AG04449 (cell line): ENCODE data around the gene RALGDS.
A peak's percentile ranks its signal among the peaks of the same experiment; 100 is the strongest.

ENCODE experiments used
- CTCF ChIA-PET: fragments of 350-600 bp; formaldehyde crosslinking; extraction: SDS; loops from one replicate; lab custom pipeline; 2021; ENCODE audit warnings: antibody characterized with exemption; lab: Yijun Ruan, JAX
- POLR2A ChIA-PET: fragments of 400-600, 350-600 bp; formaldehyde crosslinking; extraction: SDS; loops from one replicate; lab custom pipeline; 2020; ENCODE audit warnings: antibody characterized with exemption, inconsistent platforms; lab: Yijun Ruan, JAX
- DNase-seq: peaks from one replicate; pipeline ENCODE4 v3.0.0-alpha.2; 2010; ENCODE audit warnings: low read depth, low spot score
- H3K4me3 ChIP-seq: 2 replicates; pipeline ENCODE4 v1.5.1; 2011; ENCODE audit warnings: low read depth, mild to moderate bottlenecking, control low read depth, low read length
- CTCF ChIP-seq: IDR thresholded peaks from one replicate; pipeline ENCODE4 v1.5.1; 2011; ENCODE audit warnings: mild to moderate bottlenecking, moderate library complexity, low read length, control low read depth, inconsistent platforms; ENCODE audit not compliant: insufficient read depth; ENCODE audit errors: missing control alignments

The RALGDS gene

GRCh38 chr9:133144904-133145851, 24.1 kb upstream of the RALGDS start:
- DNase-seq, result no peak
- POLR2A ChIA-PET, result interaction anchor here (0.9 kb wide), 1 partner anchor 10 kb away, joined by 3 read pairs; no protein-coding TSS in a partner anchor
- CTCF ChIA-PET, result interaction anchor here (0.8 to 14.6 kb wide), 18 partner anchors 13 to 167 kb away, joined by 3 to 739 read pairs (median 8); partner anchors contain the start of genes CEL, GFI1B, GTF3C5 and RALGDS
- no peak for TF ChIP-seq CTCF
- no peak overlapping the region for H3K4me3 ChIP-seq

GRCh38 chr9:133144142-133144903, 23.3 kb upstream of the RALGDS start:
- ChIA-PET POLR2A (interaction anchor here (0.9 to 1.0 kb wide), 2 partner anchors 9 to 30 kb away, joined by 3 read pairs; no protein-coding TSS in a partner anchor), CTCF (interaction anchor here (0.6 to 14.6 kb wide), 21 partner anchors 14 to 343 kb away, joined by 3 to 739 read pairs (median 6); partner anchors contain the start of genes CEL, GFI1B, GTF3C5 and RALGDS)
- DNase-seq, result no peak
- TF ChIP-seq CTCF, result peak; percentile 93
- peak overlapping the region; percentile 49 for H3K4me3 ChIP-seq

- no peak overlapping the region for H3K4me3 ChIP-seq
- ChIA-PET POLR2A (interaction anchor here (0.9 to 1.0 kb wide), 2 partner anchors 8 to 29 kb away, joined by 3 read pairs; no protein-coding TSS in a partner anchor), CTCF (interaction anchor here (0.6 to 14.6 kb wide), 21 partner anchors 13 to 343 kb away, joined by 3 to 739 read pairs (median 6); partner anchors contain the start of genes CEL, GFI1B, GTF3C5 and RALGDS)
- TF ChIP-seq CTCF, result no peak
- no peak for DNase-seq
Measured at GRCh38 chr9:133143639-133144141, 22.6 kb upstream of the RALGDS start.

- CTCF ChIA-PET, result interaction anchor here (0.8 to 14.6 kb wide), 13 partner anchors 12 to 344 kb away, joined by 3 to 739 read pairs (median 19); partner anchors contain the start of genes CEL, GTF3C5 and RALGDS
- DNase-seq, result no peak
- POLR2A ChIA-PET, result no interaction called here
- TF ChIP-seq CTCF, result no peak
- no peak overlapping the region for H3K4me3 ChIP-seq
Measured at GRCh38 chr9:133142684-133143622, 21.9 kb upstream of the RALGDS start.

GRCh38 chr9:133141833-133142595, 21.0 kb upstream of the RALGDS start:
- POLR2A ChIA-PET, result no interaction called here
- no peak overlapping the region for H3K4me3 ChIP-seq
- CTCF ChIA-PET, result interaction anchor here (0.6 to 14.6 kb wide), 7 partner anchors 11 to 345 kb away, joined by 3 to 739 read pairs (median 130); partner anchors contain the start of genes CEL and RALGDS
- no peak for DNase-seq
- no peak for TF ChIP-seq CTCF
